Measurements from ENCODE around the gene CDC7. TPM values are rescaled to one million over a fixed set of nuclear protein-coding genes. Genes with fewer than 3 reads are reported as not detected.

CDC7 gene
- total RNA-seq, 1 experiment from 2014 or later: 24.5 TPM

DNA sequence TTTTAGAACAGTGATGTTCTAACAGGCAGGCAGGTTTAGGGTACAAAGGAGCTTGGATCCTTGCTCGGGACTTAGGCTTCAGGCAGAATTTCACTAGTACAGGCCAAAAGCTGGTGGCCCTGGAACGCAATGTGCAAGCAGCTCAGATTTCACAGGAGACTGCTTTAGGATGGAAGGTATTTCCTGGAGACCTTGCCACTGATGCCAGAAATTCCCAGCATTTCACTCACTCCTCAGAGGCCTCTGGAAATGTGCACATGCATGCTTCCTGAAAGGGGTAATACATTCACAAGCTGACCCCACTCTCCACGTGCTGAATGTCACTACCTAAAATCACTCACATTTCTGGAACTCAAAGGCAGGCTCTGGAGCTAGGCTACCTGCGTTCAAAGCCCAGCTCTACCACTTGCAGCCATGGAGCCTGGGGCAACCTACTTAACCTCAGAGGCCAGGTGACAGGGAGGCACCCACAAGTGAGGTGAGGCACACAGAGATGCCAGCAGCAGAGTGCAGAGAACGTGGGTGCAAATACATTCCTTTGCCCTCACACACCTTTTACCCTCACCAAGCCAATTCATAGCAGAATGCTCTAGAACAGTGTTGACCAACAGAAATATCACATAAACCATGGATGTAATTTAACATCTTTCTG, 56.5 kb downstream of the CDC7 start:
- Histone ChIP-seq H3K4me1 (ENCODE audit: control insufficient read depth in 1 of 2, insufficient read depth in 2 of 2, low read length in 2 of 2) (peaks cover 0 to 19% of the 10 kb centered on the region in 2 experiments; a peak in 1 of 4 replicates), H4K20me1 (ENCODE audit: insufficient read depth) (no peaks in the 10 kb centered on the region), H2AFZ (ENCODE audit: low read depth, low read length, poor library complexity, severe bottlenecking) (no peak overlapping the region), H3K9me3 (ENCODE audit: control insufficient read depth in 1 of 2, insufficient read depth in 1 of 2, low read depth in 1 of 2, low read length in 2 of 2) (no peaks in the 10 kb centered on the region), H3K9ac (ENCODE audit: low read length) (no peak overlapping the region), H3K79me2 (ENCODE audit: insufficient read depth, low read length) (no peaks in the 10 kb centered on the region), H3K4me2 (ENCODE audit: low read length) (no peak overlapping the region), H3K27me3 (ENCODE audit: insufficient read depth, low read length) (no peaks in the 10 kb centered on the region), H3K4me3 (replicated peaks in 1 of 2; ENCODE audit: low read depth in 1 of 2, low read length in 2 of 2) (no peak overlapping the region), H3K27ac (ENCODE audit: low read depth, low read length) (no peak overlapping the region), H3K36me3 (ENCODE audit: control insufficient read depth in 1 of 2, insufficient read depth in 2 of 2, low read length in 2 of 2) (no peaks in the 10 kb centered on the region), H3K9me2 (ENCODE audit: insufficient read depth) (no peaks in the 10 kb centered on the region)
- TF ChIP-seq EGR1 (IDR thresholded peaks at IDR 0.05; ENCODE audit: low read depth) (no peak), ELF1 (IDR thresholded peaks at IDR 0.05; ENCODE audit: borderline replicate concordance, low read depth) (no peak), ZFX (IDR thresholded peaks at IDR 0.05) (no peak), EZH2 (IDR thresholded peaks at IDR 0.05) (no peak), ZNF274 (IDR thresholded peaks at IDR 0.05; ENCODE audit: low read depth, low read length) (no peak), SRF (IDR thresholded peaks at IDR 0.05; ENCODE audit: low read depth) (no peak), YY1 (IDR thresholded peaks at IDR 0.05; ENCODE audit: extremely low read depth, insufficient replicate concordance, low read depth, low read length) (no peak), CEBPB (IDR thresholded peaks at IDR 0.05; ENCODE audit: low read depth) (no peak), SP1 (IDR thresholded peaks at IDR 0.05; ENCODE audit: low read depth) (no peak), FOSL1 (IDR thresholded peaks at IDR 0.05; ENCODE audit: low read depth) (no peak), SIN3A (IDR thresholded peaks at IDR 0.05; ENCODE audit: low read depth) (no peak), RAD21 (IDR thresholded peaks at IDR 0.05; ENCODE audit: low read depth) (no peak)
- TF ChIP-seq, protein P1, sequence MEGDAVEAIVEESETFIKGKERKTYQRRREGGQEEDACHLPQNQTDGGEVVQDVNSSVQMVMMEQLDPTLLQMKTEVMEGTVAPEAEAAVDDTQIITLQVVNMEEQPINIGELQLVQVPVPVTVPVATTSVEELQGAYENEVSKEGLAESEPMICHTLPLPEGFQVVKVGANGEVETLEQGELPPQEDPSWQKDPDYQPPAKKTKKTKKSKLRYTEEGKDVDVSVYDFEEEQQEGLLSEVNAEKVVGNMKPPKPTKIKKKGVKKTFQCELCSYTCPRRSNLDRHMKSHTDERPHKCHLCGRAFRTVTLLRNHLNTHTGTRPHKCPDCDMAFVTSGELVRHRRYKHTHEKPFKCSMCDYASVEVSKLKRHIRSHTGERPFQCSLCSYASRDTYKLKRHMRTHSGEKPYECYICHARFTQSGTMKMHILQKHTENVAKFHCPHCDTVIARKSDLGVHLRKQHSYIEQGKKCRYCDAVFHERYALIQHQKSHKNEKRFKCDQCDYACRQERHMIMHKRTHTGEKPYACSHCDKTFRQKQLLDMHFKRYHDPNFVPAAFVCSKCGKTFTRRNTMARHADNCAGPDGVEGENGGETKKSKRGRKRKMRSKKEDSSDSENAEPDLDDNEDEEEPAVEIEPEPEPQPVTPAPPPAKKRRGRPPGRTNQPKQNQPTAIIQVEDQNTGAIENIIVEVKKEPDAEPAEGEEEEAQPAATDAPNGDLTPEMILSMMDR (IDR thresholded peaks at IDR 0.05 in 2 of 3, conservative IDR thresholded peaks at IDR 0.05 in 1 of 3; ENCODE audit: borderline replicate concordance in 1 of 3, insufficient read depth in 1 of 3, low read depth in 2 of 3, low read length in 2 of 3): no peak
- ChIA-PET RAD21 (ENCODE audit: low non-redundant PET in 1 of 2, low total read pairs in 2 of 2, uncharacterized antibody in 2 of 2, unreplicated experiment in 2 of 2) (no interaction called here), POLR2A (no interaction called here), CTCF (no interaction called here)
- no TSS peak for BruUV-seq (replicated peaks)
- ATAC-seq (no peak), DNase-seq (ENCODE audit: low read depth, low spot score) (no peak)
- intact Hi-C loops (cut with micrococcal nuclease): no loop called here

Data from HCT116 (cell line).